ENCODE measurements around the gene BTBD9.

Gene BTBD9

GRCh38 chr6:38345586-38345985 lies 294.1 kb downstream of the BTBD9 start:
- Mint-ChIP-seq H3K9me3 (no peaks in the 10 kb centered on the region), H3K27ac (no peak overlapping the region), H3K4me3 (no peak overlapping the region), H3K27me3 (ENCODE audit: low read depth) (no peaks in the 10 kb centered on the region), H3K36me3 (ENCODE audit: low read depth) (no peaks in the 10 kb centered on the region), H3K4me1 (ENCODE audit: low read depth) (no peaks in the 10 kb centered on the region)

- no peaks in the 10 kb centered on the region for H3K4me1 Mint-ChIP-seq (ENCODE audit: low read depth)
- H3K27me3 Mint-ChIP-seq (ENCODE audit: low read depth) = no peaks in the 10 kb centered on the region
- no peaks in the 10 kb centered on the region for H3K36me3 Mint-ChIP-seq (ENCODE audit: low read depth)
- no peak overlapping the region for H3K4me3 Mint-ChIP-seq
- H3K27ac Mint-ChIP-seq = no peak overlapping the region
- H3K9me3 Mint-ChIP-seq = no peaks in the 10 kb centered on the region
Observed at GRCh38 chr6:38341496-38341895, 298.2 kb downstream of the BTBD9 start.

GRCh38 chr6:38339914-38340313 lies 299.8 kb downstream of the BTBD9 start:
- H3K4me1 Mint-ChIP-seq (ENCODE audit: low read depth) = no peaks in the 10 kb centered on the region
- peaks cover under 1% of the 10 kb centered on the region for H3K36me3 Mint-ChIP-seq (ENCODE audit: low read depth)
- H3K27ac Mint-ChIP-seq = no peak overlapping the region
- no peak overlapping the region for H3K4me3 Mint-ChIP-seq
- H3K9me3 Mint-ChIP-seq = peaks cover 2% of the 10 kb centered on the region
- no peaks in the 10 kb centered on the region for H3K27me3 Mint-ChIP-seq (ENCODE audit: low read depth)

GRCh38 chr6:38337819-38338465 lies 301.8 kb downstream of the BTBD9 start:
- H3K27me3 Mint-ChIP-seq (ENCODE audit: low read depth) = no peaks in the 10 kb centered on the region
- H3K27ac Mint-ChIP-seq = no peak overlapping the region
- peaks cover 2% of the 10 kb centered on the region for H3K36me3 Mint-ChIP-seq (ENCODE audit: low read depth)

GRCh38 chr6:38336922-38337321 lies 302.8 kb downstream of the BTBD9 start:
- Mint-ChIP-seq H3K9me3 (peaks cover 18% of the 10 kb centered on the region), H3K27ac (no peak overlapping the region), H3K27me3 (ENCODE audit: low read depth) (no peaks in the 10 kb centered on the region), H3K36me3 (ENCODE audit: low read depth) (peaks cover 2% of the 10 kb centered on the region), H3K4me3 (no peak overlapping the region), H3K4me1 (ENCODE audit: low read depth) (no peaks in the 10 kb centered on the region)

More at GRCh38 chr6:38337819-38338465, 301.8 kb downstream of the BTBD9 start:
- no peaks in the 10 kb centered on the region for H3K4me1 Mint-ChIP-seq (ENCODE audit: low read depth)
- H3K9me3 Mint-ChIP-seq = peaks cover 15% of the 10 kb centered on the region
- no peak overlapping the region for H3K4me3 Mint-ChIP-seq

- Mint-ChIP-seq H3K27me3 (ENCODE audit: low read depth) (no peaks in the 10 kb centered on the region), H3K4me3 (no peak overlapping the region), H3K27ac (no peak overlapping the region), H3K9me3 (no peaks in the 10 kb centered on the region), H3K4me1 (ENCODE audit: low read depth) (no peaks in the 10 kb centered on the region), H3K36me3 (ENCODE audit: low read depth) (no peaks in the 10 kb centered on the region)
Observed at GRCh38 chr6:38326837-38327236, 312.9 kb downstream of the BTBD9 start.

- Mint-ChIP-seq H3K9me3 (no peaks in the 10 kb centered on the region), H3K4me3 (no peak overlapping the region), H3K36me3 (ENCODE audit: low read depth) (no peaks in the 10 kb centered on the region), H3K27ac (no peak overlapping the region), H3K27me3 (ENCODE audit: low read depth) (no peaks in the 10 kb centered on the region), H3K4me1 (ENCODE audit: low read depth) (no peaks in the 10 kb centered on the region)
Observed at GRCh38 chr6:38323216-38323615, 316.5 kb downstream of the BTBD9 start.

- no peak overlapping the region for H3K4me3 Mint-ChIP-seq
Observed at GRCh38 chr6:38322138-38322537, 317.6 kb downstream of the BTBD9 start.

GRCh38 chr6:38320843-38321242 lies 318.9 kb downstream of the BTBD9 start:
- H3K27me3 Mint-ChIP-seq (ENCODE audit: low read depth) = no peaks in the 10 kb centered on the region
- H3K27ac Mint-ChIP-seq = no peak overlapping the region
- H3K4me1 Mint-ChIP-seq (ENCODE audit: low read depth) = no peaks in the 10 kb centered on the region
- H3K9me3 Mint-ChIP-seq = no peaks in the 10 kb centered on the region
- no peaks in the 10 kb centered on the region for H3K36me3 Mint-ChIP-seq (ENCODE audit: low read depth)
- no peak overlapping the region for H3K4me3 Mint-ChIP-seq

More at GRCh38 chr6:38322138-38322537, 317.6 kb downstream of the BTBD9 start:
- no peaks in the 10 kb centered on the region for H3K9me3 Mint-ChIP-seq
- H3K36me3 Mint-ChIP-seq (ENCODE audit: low read depth) = no peaks in the 10 kb centered on the region
- no peaks in the 10 kb centered on the region for H3K27me3 Mint-ChIP-seq (ENCODE audit: low read depth)
- H3K27ac Mint-ChIP-seq = no peak overlapping the region
- no peaks in the 10 kb centered on the region for H3K4me1 Mint-ChIP-seq (ENCODE audit: low read depth)

GRCh38 chr6:38320358-38320757 lies 319.4 kb downstream of the BTBD9 start:
- Mint-ChIP-seq H3K27ac (no peak overlapping the region), H3K4me1 (ENCODE audit: low read depth) (no peaks in the 10 kb centered on the region), H3K9me3 (no peaks in the 10 kb centered on the region), H3K4me3 (no peak overlapping the region), H3K27me3 (ENCODE audit: low read depth) (no peaks in the 10 kb centered on the region), H3K36me3 (ENCODE audit: low read depth) (no peaks in the 10 kb centered on the region)

GRCh38 chr6:38319256-38320212 lies 320.2 kb downstream of the BTBD9 start:
- Mint-ChIP-seq H3K27me3 (ENCODE audit: low read depth) (no peaks in the 10 kb centered on the region), H3K36me3 (ENCODE audit: low read depth) (no peaks in the 10 kb centered on the region), H3K4me3 (no peak overlapping the region), H3K9me3 (no peaks in the 10 kb centered on the region), H3K4me1 (ENCODE audit: low read depth) (no peaks in the 10 kb centered on the region), H3K27ac (no peak overlapping the region)

GRCh38 chr6:38316099-38316868 lies 323.4 kb downstream of the BTBD9 start:
- Mint-ChIP-seq H3K4me3 (no peak overlapping the region), H3K4me1 (ENCODE audit: low read depth) (no peaks in the 10 kb centered on the region), H3K36me3 (ENCODE audit: low read depth) (no peaks in the 10 kb centered on the region), H3K27me3 (ENCODE audit: low read depth) (no peaks in the 10 kb centered on the region), H3K27ac (no peak overlapping the region), H3K9me3 (no peaks in the 10 kb centered on the region)

- Mint-ChIP-seq H3K27me3 (ENCODE audit: low read depth) (no peaks in the 10 kb centered on the region), H3K9me3 (no peaks in the 10 kb centered on the region), H3K36me3 (ENCODE audit: low read depth) (no peaks in the 10 kb centered on the region), H3K4me3 (no peak overlapping the region), H3K4me1 (ENCODE audit: low read depth) (peaks cover 8% of the 10 kb centered on the region), H3K27ac (no peak overlapping the region)
Observed at GRCh38 chr6:38311201-38311600, 328.5 kb downstream of the BTBD9 start.

GRCh38 chr6:38310061-38310460 lies 329.7 kb downstream of the BTBD9 start:
- Mint-ChIP-seq H3K4me3 (no peak overlapping the region), H3K4me1 (ENCODE audit: low read depth) (peaks cover 8% of the 10 kb centered on the region), H3K36me3 (ENCODE audit: low read depth) (no peaks in the 10 kb centered on the region), H3K27me3 (ENCODE audit: low read depth) (no peaks in the 10 kb centered on the region), H3K9me3 (no peaks in the 10 kb centered on the region), H3K27ac (no peak overlapping the region)

Measured in T-helper 1 cell treated with Interleukin-12 subunit alpha and Interleukin-12 subunit beta and Interleukin-4 antibody, amounts not matched to agents 30 μg/mL and 1 μg/mL, for 36 hours (primary cell).